GM23338 (cell line): ENCODE data around the gene UBN1. TPM values are rescaled to one million over a fixed set of nuclear protein-coding genes. Genes with fewer than 3 reads are reported as not detected.

Experiments used
- ATAC-seq: fragments of 200-7000 bp; cut with Tn5 transposase; 3 replicates; pipeline ENCODE4 v1.9.1; 2020
- DNase-seq: peaks from one replicate; pipeline ENCODE4 v3.0.0-alpha.2; 2015; ENCODE audit warnings: low spot score
- H2AFZ ChIP-seq: fragments of 200-600 bp; sonication (generic); 2 replicates; pipeline ENCODE4 v1.8.0; 2016; ENCODE audit warnings: antibody characterized with exemption, mild to moderate bottlenecking, moderate library complexity
- H3F3A ChIP-seq: fragments of 200-600 bp; sonication (generic); replicated peaks from 2 replicates; pipeline ENCODE4 v1.8.0; 2017; ENCODE audit warnings: antibody characterized with exemption, mixed run types, low read depth
- H3K27ac ChIP-seq: fragments of 200-600 bp; sonication (generic); 2 replicates; pipeline ENCODE4 v1.6.1; 2016; ENCODE audit warnings: low read depth
- H3K27me3 ChIP-seq: fragments of 200-600 bp; sonication (generic); 2 replicates; pipeline ENCODE4 v1.8.0; 2016; ENCODE audit warnings: mild to moderate bottlenecking, mixed run types, moderate library complexity; ENCODE audit not compliant: insufficient read depth
- H3K36me3 ChIP-seq: fragments of 200-600 bp; sonication (generic); 2 replicates; pipeline ENCODE4 v1.8.0; 2016; ENCODE audit warnings: mild to moderate bottlenecking; ENCODE audit not compliant: insufficient read depth
- H3K4me1 ChIP-seq: fragments of 200-600 bp; sonication (generic); 2 replicates; pipeline ENCODE4 v1.8.0; 2016; ENCODE audit warnings: mild to moderate bottlenecking, moderate library complexity; ENCODE audit not compliant: insufficient read depth
- H3K4me2 ChIP-seq: fragments of 200-600 bp; sonication (generic); 2 replicates; pipeline ENCODE4 v1.7.1; 2017; ENCODE audit warnings: mixed run types
- H3K4me3 ChIP-seq: fragments of 200-600 bp; sonication (generic); 2 replicates; pipeline ENCODE4 v1.6.1; 2016; ENCODE audit warnings: mixed run types
- H3K79me2 ChIP-seq: fragments of 200-600 bp; sonication (generic); replicated peaks from 2 replicates; pipeline ENCODE4 v1.8.0; 2017; ENCODE audit warnings: mild to moderate bottlenecking; ENCODE audit not compliant: insufficient read depth
- H3K9me2 ChIP-seq: fragments of 200-600 bp; sonication (generic); 2 replicates; pipeline ENCODE4 v1.8.0; 2017; ENCODE audit not compliant: insufficient read depth
- H4K20me1 ChIP-seq: fragments of 200-600 bp; sonication (generic); replicated peaks from 2 replicates; pipeline ENCODE4 v1.8.0; 2017; ENCODE audit warnings: mild to moderate bottlenecking; ENCODE audit not compliant: insufficient read depth
- H3K27ac Mint-ChIP-seq: 2 replicates; pipeline ENCODE4 v1.8.0; 2020; ENCODE audit warnings: inconsistent platforms, mild to moderate bottlenecking, moderate library complexity, mixed read lengths
- H3K27me3 Mint-ChIP-seq: 3 replicates; pipeline ENCODE4 v1.8.0; 2022; ENCODE audit warnings: low read depth, mild to moderate bottlenecking, moderate library complexity, mixed read lengths, inconsistent platforms; ENCODE audit not compliant: insufficient read depth, poor library complexity
- H3K36me3 Mint-ChIP-seq: 3 replicates; pipeline ENCODE4 v1.8.0; 2021; ENCODE audit warnings: low read depth, mild to moderate bottlenecking, inconsistent platforms, moderate library complexity, mixed read lengths
- H3K4me1 Mint-ChIP-seq: 3 replicates; pipeline ENCODE4 v1.8.0; 2020; ENCODE audit warnings: mild to moderate bottlenecking, inconsistent platforms, mixed read lengths
- H3K4me3 Mint-ChIP-seq: 3 replicates; pipeline ENCODE4 v1.8.0; 2021; ENCODE audit warnings: moderate library complexity, mild to moderate bottlenecking, inconsistent platforms, mixed read lengths
- H3K9me3 Mint-ChIP-seq: 3 replicates; pipeline ENCODE4 v1.8.0; 2020; ENCODE audit warnings: moderate library complexity, mild to moderate bottlenecking, inconsistent platforms, mixed read lengths
- CREB1 ChIP-seq: fragments of 250-450 bp; sonication (Bioruptor Pico); IDR thresholded peaks from 2 replicates; pipeline ENCODE4 v1.5.0; 2020; ENCODE audit warnings: low read depth, mild to moderate bottlenecking, moderate library complexity
- CTCF ChIP-seq, 2 experiments: fragments of 200-600 bp in 1 of 2; sonication (generic) in 1 of 2; conservative IDR thresholded peaks; 2 replicates each; pipeline versions ENCODE4 v1.5.1 to v1.6.1; 2016 to 2017; ENCODE audit warnings: antibody characterized with exemption in 2 of 2, low read depth in 2 of 2, mild to moderate bottlenecking in 2 of 2, moderate library complexity in 1 of 2
- ETS1 ChIP-seq: IDR thresholded peaks from 2 replicates; pipeline ENCODE4 v1.6.1; 2016; ENCODE audit warnings: antibody characterized with exemption
- EZH2 ChIP-seq: fragments of 200-600 bp; sonication (generic); IDR thresholded peaks from one replicate; pipeline ENCODE4 v1.8.0; 2017; ENCODE audit warnings: antibody characterized with exemption, mild to moderate bottlenecking, low read depth; ENCODE audit not compliant: unreplicated experiment
- JUNB ChIP-seq: IDR thresholded peaks from one replicate; pipeline ENCODE4 v1.6.1; 2016; ENCODE audit warnings: antibody characterized with exemption; ENCODE audit not compliant: unreplicated experiment
- NANOG ChIP-seq: IDR thresholded peaks from 2 replicates; pipeline ENCODE4 v1.6.1; 2016; ENCODE audit warnings: antibody characterized with exemption, borderline replicate concordance
- ZNF114 ChIP-seq: fragments of 250-450 bp; sonication (Bioruptor Pico); IDR thresholded peaks from 2 replicates; pipeline ENCODE4 v1.5.0; 2020; ENCODE audit warnings: mild to moderate bottlenecking, moderate library complexity
- ZNF331 ChIP-seq: fragments of 250-450 bp; sonication (Bioruptor Pico); IDR thresholded peaks from 2 replicates; pipeline ENCODE4 v1.5.0; 2020; ENCODE audit warnings: low read depth, mild to moderate bottlenecking, moderate library complexity
- polyA plus RNA-seq: library from polyadenylated mRNA; unstranded; fragments of >200 nt; fragmentation: Nextera tagmentation; extraction: Ambion mirVana; gene quantifications from 2 replicates; pipeline ENCODE4 v1.2.1, GENCODE V29; 2016
- total RNA-seq: library from RNA; depleted of rRNA; stranded (reverse); fragments of >200 nt; shearing (Covaris generic); gene quantifications from 2 replicates; pipeline ENCODE4 v1.2.3, GENCODE V29; 2014
- TF ChIP-seq, protein P1 (sequence below): IDR thresholded peaks from one replicate; pipeline ENCODE4 v1.6.1; 2018; ENCODE audit warnings: antibody characterized with exemption; ENCODE audit not compliant: unreplicated experiment

UBN1 gene
- total and polyA plus RNA-seq, 2 experiments from 2014 or later: 18.3 to 46.8 TPM

DNA sequence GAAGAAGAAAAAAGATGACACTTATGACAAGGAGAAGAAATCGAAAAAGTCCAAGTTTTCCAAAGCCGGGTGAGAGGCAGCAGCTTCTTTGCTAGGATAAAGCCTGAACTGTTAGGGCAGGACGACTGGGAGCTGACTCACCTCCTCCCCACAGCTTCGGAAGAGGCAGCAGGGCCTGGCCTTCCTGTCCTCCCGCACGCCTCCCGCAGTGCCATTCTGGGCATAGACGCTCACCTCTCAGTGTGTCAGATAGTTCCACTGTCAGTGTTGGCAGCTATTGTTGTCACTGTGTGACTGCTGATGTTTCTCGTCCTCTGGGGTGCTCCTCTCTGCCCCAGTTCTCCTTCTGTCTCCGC lies 12.6 kb downstream of the UBN1 start (continued):
- no peak for TF ChIP-seq CREB1 (CRISPR knock-in tag)
- TF ChIP-seq ZNF114 (CRISPR knock-in tag): no peak
- no peak for TF ChIP-seq ETS1

GRCh38 chr16:4860727-4861342 lies 13.6 kb downstream of the UBN1 start:
- Histone ChIP-seq H3F3A (0 out of 2 replicates have a peak, but pooled peaks cover 7% of the 10 kb centered on the region), H3K4me3 (no peak overlapping the region), H3K79me2 (peaks cover 44% of the 10 kb centered on the region), H3K27me3 (no peaks in the 10 kb centered on the region), H3K9me2 (no peaks in the 10 kb centered on the region), H3K36me3 (peaks cover 33% of the 10 kb centered on the region), H3K27ac (no peak overlapping the region), H3K4me2 (no peak overlapping the region), H3K4me1 (no peaks in the 10 kb centered on the region), H2AFZ (no peak overlapping the region), H4K20me1 (peaks cover 28% of the 10 kb centered on the region)
- no peak for ATAC-seq
- Mint-ChIP-seq H3K4me1 (no peaks in the 10 kb centered on the region), H3K27me3 (peaks cover 2% of the 10 kb centered on the region), H3K9me3 (no peaks in the 10 kb centered on the region), H3K27ac (no peak overlapping the region; the same call in 1 of the 2 replicates), H3K4me3 (no peak overlapping the region), H3K36me3 (peaks cover 51% of the 10 kb centered on the region)
- TF ChIP-seq EZH2 (no peak), JUNB (no peak)
- TF ChIP-seq, protein P1, sequence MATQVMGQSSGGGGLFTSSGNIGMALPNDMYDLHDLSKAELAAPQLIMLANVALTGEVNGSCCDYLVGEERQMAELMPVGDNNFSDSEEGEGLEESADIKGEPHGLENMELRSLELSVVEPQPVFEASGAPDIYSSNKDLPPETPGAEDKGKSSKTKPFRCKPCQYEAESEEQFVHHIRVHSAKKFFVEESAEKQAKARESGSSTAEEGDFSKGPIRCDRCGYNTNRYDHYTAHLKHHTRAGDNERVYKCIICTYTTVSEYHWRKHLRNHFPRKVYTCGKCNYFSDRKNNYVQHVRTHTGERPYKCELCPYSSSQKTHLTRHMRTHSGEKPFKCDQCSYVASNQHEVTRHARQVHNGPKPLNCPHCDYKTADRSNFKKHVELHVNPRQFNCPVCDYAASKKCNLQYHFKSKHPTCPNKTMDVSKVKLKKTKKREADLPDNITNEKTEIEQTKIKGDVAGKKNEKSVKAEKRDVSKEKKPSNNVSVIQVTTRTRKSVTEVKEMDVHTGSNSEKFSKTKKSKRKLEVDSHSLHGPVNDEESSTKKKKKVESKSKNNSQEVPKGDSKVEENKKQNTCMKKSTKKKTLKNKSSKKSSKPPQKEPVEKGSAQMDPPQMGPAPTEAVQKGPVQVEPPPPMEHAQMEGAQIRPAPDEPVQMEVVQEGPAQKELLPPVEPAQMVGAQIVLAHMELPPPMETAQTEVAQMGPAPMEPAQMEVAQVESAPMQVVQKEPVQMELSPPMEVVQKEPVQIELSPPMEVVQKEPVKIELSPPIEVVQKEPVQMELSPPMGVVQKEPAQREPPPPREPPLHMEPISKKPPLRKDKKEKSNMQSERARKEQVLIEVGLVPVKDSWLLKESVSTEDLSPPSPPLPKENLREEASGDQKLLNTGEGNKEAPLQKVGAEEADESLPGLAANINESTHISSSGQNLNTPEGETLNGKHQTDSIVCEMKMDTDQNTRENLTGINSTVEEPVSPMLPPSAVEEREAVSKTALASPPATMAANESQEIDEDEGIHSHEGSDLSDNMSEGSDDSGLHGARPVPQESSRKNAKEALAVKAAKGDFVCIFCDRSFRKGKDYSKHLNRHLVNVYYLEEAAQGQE: no peak
- no peak for DNase-seq

DNA sequence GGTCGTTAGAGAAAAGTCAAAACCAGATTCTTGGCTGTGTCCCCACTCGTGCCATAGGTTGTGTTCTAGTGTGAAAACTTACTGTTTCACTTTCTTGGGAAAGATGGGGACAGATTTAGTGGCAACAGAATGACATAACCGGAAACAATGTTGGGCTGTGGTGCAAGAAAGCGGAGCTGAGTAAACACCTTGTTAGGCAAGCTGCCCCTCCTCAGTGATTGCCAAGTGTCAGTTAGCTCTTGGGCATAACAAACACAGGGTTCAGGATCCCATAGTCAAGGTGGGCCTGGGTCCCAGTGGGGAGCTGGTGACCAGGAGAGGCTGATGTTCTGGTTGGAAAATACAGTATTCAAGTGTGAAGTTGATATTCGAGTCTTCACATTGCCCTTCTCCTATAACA lies 15.4 kb downstream of the UBN1 start:
- Histone ChIP-seq H4K20me1 (peaks cover 43% of the 10 kb centered on the region), H3K79me2 (peaks cover 57% of the 10 kb centered on the region), H3K4me2 (no peak overlapping the region), H3K36me3 (peaks cover 28% of the 10 kb centered on the region), H2AFZ (no peak overlapping the region), H3K27me3 (no peaks in the 10 kb centered on the region), H3K4me3 (no peak overlapping the region), H3K27ac (no peak overlapping the region), H3K9me2 (no peaks in the 10 kb centered on the region), H3F3A (0 out of 2 replicates have a peak, but pooled peaks cover 7% of the 10 kb centered on the region), H3K4me1 (no peaks in the 10 kb centered on the region)
- Mint-ChIP-seq H3K4me1 (no peaks in the 10 kb centered on the region), H3K9me3 (no peaks in the 10 kb centered on the region), H3K36me3 (peaks cover 45% of the 10 kb centered on the region), H3K27me3 (peaks cover 2% of the 10 kb centered on the region), H3K4me3 (no peak overlapping the region), H3K27ac (no peak overlapping the region)
- DNase-seq: no peak
- ATAC-seq: no peak
- TF ChIP-seq, protein P1: no peak
- TF ChIP-seq NANOG: no peak
- no peak for TF ChIP-seq CTCF (conservative IDR thresholded peaks at IDR 0.05; ENCODE audit: low read depth in 2 of 2)
- no peak for TF ChIP-seq ZNF331
- no peak for TF ChIP-seq CREB1 (CRISPR knock-in tag)
